ENCODE results near the gene TRIM34. TPM values are rescaled to one million over a fixed set of nuclear protein-coding genes. Genes with fewer than 3 reads are reported as not detected.

TRIM34 gene
- polyA plus RNA-seq, 1 donor (not counting 4 experiments of a cell fraction or from before 2014, with no cell fraction given) = 20.5 TPM

DNA sequence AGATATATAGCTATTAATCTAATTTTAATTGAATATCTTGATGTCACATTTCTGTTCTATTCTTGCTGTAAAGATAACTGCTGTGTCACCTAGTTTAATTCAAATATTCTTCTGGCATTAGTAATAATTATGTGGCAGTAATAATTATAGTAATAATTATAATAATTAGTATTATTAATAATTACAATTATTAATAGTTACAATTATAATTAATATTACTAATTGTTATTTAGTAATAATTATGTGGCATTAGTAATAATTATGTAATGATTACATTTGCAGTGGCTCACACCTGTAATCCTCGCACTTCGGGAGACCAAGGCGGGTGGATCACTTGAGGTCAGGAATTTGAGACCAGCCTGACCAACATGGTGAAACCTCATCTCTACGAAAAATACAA is 61.6 kb downstream of the TRIM34 start:
- no peaks in the 10 kb centered on the region for H3K36me3 ChIP-seq (ENCODE audit: control insufficient read depth in 2 of 2, extremely low read depth in 1 of 2, insufficient read depth in 2 of 2, low read length in 2 of 2)
- H2AFZ ChIP-seq (ENCODE audit: control insufficient read depth, low read length) = no peak overlapping the region
- dilution Hi-C loops (cut with MboI; ENCODE audit: extremely low pct_ligation_motif_present, low sequenced_read_pairs) = no loop called here
- TF ChIP-seq CTCF (optimal IDR thresholded peaks at IDR 0.05 in 1 of 3, IDR thresholded peaks at IDR 0.05 in 1 of 3, conservative IDR thresholded peaks at IDR 0.05 in 1 of 3; ENCODE audit: extremely low read depth in 1 of 3, insufficient read depth in 2 of 3, low read length in 3 of 3) = no peak
- no peak for TF ChIP-seq EZH2 (IDR thresholded peaks at IDR 0.05; ENCODE audit: low read length)
- H3K27me3 ChIP-seq (ENCODE audit: control insufficient read depth, extremely low read depth, insufficient read depth, low read length) = no peaks in the 10 kb centered on the region
- no peak overlapping the region for H3K4me2 ChIP-seq (ENCODE audit: control insufficient read depth, extremely low read depth, insufficient read depth, low read depth, low read length)
- FAIRE-seq (no peak), DNase-seq (ENCODE audit: low read depth, low spot score) (no peak)
- H3K9me3 ChIP-seq (ENCODE audit: control insufficient read depth, low read depth, low read length) = no peaks in the 10 kb centered on the region
- no peak overlapping the region for H3K9ac ChIP-seq (ENCODE audit: control insufficient read depth, extremely low read depth, insufficient read depth, low read length)
- H3K79me2 ChIP-seq (ENCODE audit: control insufficient read depth, insufficient read depth, low read length) = peaks cover 25% of the 10 kb centered on the region
- no peak overlapping the region for H3K27ac ChIP-seq (ENCODE audit: control insufficient read depth, insufficient read depth, low read length)
- H3K9me1 ChIP-seq (ENCODE audit: control insufficient read depth, extremely low read depth, insufficient read depth, low read length) = no peaks in the 10 kb centered on the region
- no peak overlapping the region for H3K4me3 ChIP-seq (ENCODE audit: control insufficient read depth in 2 of 3, extremely low read depth in 1 of 3, insufficient read depth in 2 of 3, low read depth in 1 of 3, low read length in 3 of 3)
- H4K20me1 ChIP-seq (ENCODE audit: control insufficient read depth, extremely low read depth, insufficient read depth, low read length) = no peaks in the 10 kb centered on the region
- H3K4me1 ChIP-seq (ENCODE audit: control insufficient read depth, extremely low read depth, insufficient read depth, low read length) = peaks cover 16% of the 10 kb centered on the region

- Histone ChIP-seq H3K9me1 (ENCODE audit: control insufficient read depth, extremely low read depth, insufficient read depth, low read length) (no peaks in the 10 kb centered on the region), H4K20me1 (ENCODE audit: control insufficient read depth, extremely low read depth, insufficient read depth, low read length) (no peaks in the 10 kb centered on the region), H3K27ac (ENCODE audit: control insufficient read depth, insufficient read depth, low read length) (no peak overlapping the region), H3K79me2 (ENCODE audit: control insufficient read depth, insufficient read depth, low read length) (peaks cover 16% of the 10 kb centered on the region), H3K36me3 (ENCODE audit: control insufficient read depth in 2 of 2, extremely low read depth in 1 of 2, insufficient read depth in 2 of 2, low read length in 2 of 2) (no peaks in the 10 kb centered on the region), H3K27me3 (ENCODE audit: control insufficient read depth, extremely low read depth, insufficient read depth, low read length) (no peaks in the 10 kb centered on the region), H2AFZ (ENCODE audit: control insufficient read depth, low read length) (no peak overlapping the region), H3K4me2 (ENCODE audit: control insufficient read depth, extremely low read depth, insufficient read depth, low read depth, low read length) (no peak overlapping the region), H3K9ac (ENCODE audit: control insufficient read depth, extremely low read depth, insufficient read depth, low read length) (no peak overlapping the region), H3K4me1 (ENCODE audit: control insufficient read depth, extremely low read depth, insufficient read depth, low read length) (peaks cover 16% of the 10 kb centered on the region), H3K9me3 (ENCODE audit: control insufficient read depth, low read depth, low read length) (no peaks in the 10 kb centered on the region), H3K4me3 (ENCODE audit: control insufficient read depth in 2 of 3, extremely low read depth in 1 of 3, insufficient read depth in 2 of 3, low read depth in 1 of 3, low read length in 3 of 3) (no peak overlapping the region)
- no peak for FAIRE-seq
- no peak for TF ChIP-seq EZH2 (IDR thresholded peaks at IDR 0.05; ENCODE audit: low read length)
- no peak for TF ChIP-seq CTCF (optimal IDR thresholded peaks at IDR 0.05 in 1 of 3, IDR thresholded peaks at IDR 0.05 in 1 of 3, conservative IDR thresholded peaks at IDR 0.05 in 1 of 3; ENCODE audit: extremely low read depth in 1 of 3, insufficient read depth in 2 of 3, low read length in 3 of 3)
- DNase-seq (ENCODE audit: low read depth, low spot score) = no peak
- dilution Hi-C loops (cut with MboI; ENCODE audit: extremely low pct_ligation_motif_present, low sequenced_read_pairs) = no loop called here
These were observed 63.7 kb downstream of the TRIM34 start for GRCh38 chr11:5688482-5688881.

All from keratinocyte (primary cell).